ENCODE results near the gene ATP1A4. TPM values are rescaled to one million over a fixed set of nuclear protein-coding genes. Genes with fewer than 3 reads are reported as not detected.

ATP1A4 gene
- polyA plus RNA-seq, 3 donors = 1.00 to 16.0 TPM; not detected in 1

GRCh38 chr1:160169553-160170399 is 18.4 kb downstream of the ATP1A4 start:
- peaks cover 53 to 55% of the 10 kb centered on the region in 2 donors for H3K4me1 ChIP-seq (ENCODE audit: control insufficient read depth in 1 of 2, insufficient read depth in 2 of 2, low read length in 2 of 2)
- peak in 2 of 3 donors; percentile 25 to 37 for DNase-seq
- peaks cover 0 to 4% of the 10 kb centered on the region in 2 donors for H3K36me3 ChIP-seq (replicated peaks in 1 of 2; ENCODE audit: control insufficient read depth in 1 of 2, insufficient read depth in 2 of 2, low read length in 2 of 2)
- no peaks in the 10 kb centered on the region for H3K9me3 ChIP-seq (replicated peaks in 1 of 2; ENCODE audit: control insufficient read depth in 1 of 2, insufficient read depth in 1 of 2, low read length in 2 of 2)
- Mint-ChIP-seq H3K27ac (peak overlapping the region in 3 of 7 donors; percentile 45 to 60 (median 51)), H3K27me3 (ENCODE audit: low read depth in 3 of 3) (peaks cover 2 to 8% (median 3%) of the 10 kb centered on the region in 3 donors), H3K4me3 (peak overlapping the region; percentile 63 to 90), H3K4me1 (peaks cover 41% of the 10 kb centered on the region), H3K36me3 (peaks cover 0 to 4% of the 10 kb centered on the region in 2 donors), H3K9me3 (peaks cover 0 to 3% (median 0%) of the 10 kb centered on the region in 7 donors)
- H3K9ac ChIP-seq (ENCODE audit: insufficient read depth, low read length, poor library complexity, severe bottlenecking) = peak overlapping the region; percentile 24
- no peaks in the 10 kb centered on the region for H3K27me3 ChIP-seq (ENCODE audit: control insufficient read depth in 2 of 2, insufficient read depth in 2 of 2, low read length in 2 of 2)
- no peaks in the 10 kb centered on the region for H4K20me1 ChIP-seq (ENCODE audit: insufficient read depth, low read length)
- intact Hi-C loops (cut with micrococcal nuclease) = no loop called here
- no peaks in the 10 kb centered on the region for H3K79me2 ChIP-seq (ENCODE audit: insufficient read depth, low read length)
- peak overlapping the region; percentile 79 for H3K4me2 ChIP-seq (replicated peaks; ENCODE audit: extremely low read depth, low read length, poor library complexity, severe bottlenecking)
- no peak for TF ChIP-seq CTCF (IDR thresholded peaks at IDR 0.05)
- 40% methylated on average over 14 of the region's 15 CpGs for WGBS (ENCODE audit: insufficient coverage)
- H3K4me3 ChIP-seq (replicated peaks in 1 of 3; ENCODE audit: low read depth in 2 of 3, low read length in 3 of 3) = peak overlapping the region in 2 of 3 experiments; percentile 33 to 64
- H3K27ac ChIP-seq (ENCODE audit: low read depth in 1 of 2, low read length in 2 of 2) = peak overlapping the region in 1 of 2 donors; percentile 57
- H2AFZ ChIP-seq (ENCODE audit: insufficient read depth, low read depth, low read length, poor library complexity, severe bottlenecking) = peak overlapping the region; percentile 87

- H3K36me3 Mint-ChIP-seq = peaks cover 0 to 4% of the 10 kb centered on the region in 2 donors
Measured at GRCh38 chr1:160171354-160171753, 20.0 kb downstream of the ATP1A4 start.

More at GRCh38 chr1:160171354-160171753, 20.0 kb downstream of the ATP1A4 start:
- Mint-ChIP-seq H3K27me3 (ENCODE audit: low read depth in 3 of 3) (peaks cover 2 to 7% (median 5%) of the 10 kb centered on the region in 3 donors), H3K4me3 (no peak overlapping the region), H3K9me3 (peaks cover 0 to 3% (median 0%) of the 10 kb centered on the region in 7 donors), H3K4me1 (peaks cover 29% of the 10 kb centered on the region), H3K27ac (no peak overlapping the region)
- no peak overlapping the region for H3K9ac ChIP-seq (ENCODE audit: insufficient read depth, low read length, poor library complexity, severe bottlenecking)
- intact Hi-C loops (cut with micrococcal nuclease) = no loop called here
- no peaks in the 10 kb centered on the region for H3K9me3 ChIP-seq (replicated peaks in 1 of 2; ENCODE audit: control insufficient read depth in 1 of 2, insufficient read depth in 1 of 2, low read length in 2 of 2)
- H3K27ac ChIP-seq (ENCODE audit: low read depth in 1 of 2, low read length in 2 of 2) = no peak overlapping the region
- peaks cover 0 to 8% of the 10 kb centered on the region in 2 donors for H3K36me3 ChIP-seq (replicated peaks in 1 of 2; ENCODE audit: control insufficient read depth in 1 of 2, insufficient read depth in 2 of 2, low read length in 2 of 2)
- no peak for DNase-seq
- no peak overlapping the region for H2AFZ ChIP-seq (ENCODE audit: insufficient read depth, low read depth, low read length, poor library complexity, severe bottlenecking)
- 97% methylated on average over 4 of the region's 4 CpGs for WGBS (ENCODE audit: insufficient coverage)
- no peaks in the 10 kb centered on the region for H3K79me2 ChIP-seq (ENCODE audit: insufficient read depth, low read length)
- no peak overlapping the region for H3K4me3 ChIP-seq (replicated peaks in 1 of 3; ENCODE audit: low read depth in 2 of 3, low read length in 3 of 3)
- TF ChIP-seq CTCF (IDR thresholded peaks at IDR 0.05) = no peak
- H3K4me2 ChIP-seq (replicated peaks; ENCODE audit: extremely low read depth, low read length, poor library complexity, severe bottlenecking) = no peak overlapping the region
- H3K4me1 ChIP-seq (ENCODE audit: control insufficient read depth in 1 of 2, insufficient read depth in 2 of 2, low read length in 2 of 2) = peaks cover 37 to 39% of the 10 kb centered on the region in 2 donors
- H4K20me1 ChIP-seq (ENCODE audit: insufficient read depth, low read length) = no peaks in the 10 kb centered on the region
- no peaks in the 10 kb centered on the region for H3K27me3 ChIP-seq (ENCODE audit: control insufficient read depth in 2 of 2, insufficient read depth in 2 of 2, low read length in 2 of 2)
